ENCODE data around the gene NAE1.

DNA sequence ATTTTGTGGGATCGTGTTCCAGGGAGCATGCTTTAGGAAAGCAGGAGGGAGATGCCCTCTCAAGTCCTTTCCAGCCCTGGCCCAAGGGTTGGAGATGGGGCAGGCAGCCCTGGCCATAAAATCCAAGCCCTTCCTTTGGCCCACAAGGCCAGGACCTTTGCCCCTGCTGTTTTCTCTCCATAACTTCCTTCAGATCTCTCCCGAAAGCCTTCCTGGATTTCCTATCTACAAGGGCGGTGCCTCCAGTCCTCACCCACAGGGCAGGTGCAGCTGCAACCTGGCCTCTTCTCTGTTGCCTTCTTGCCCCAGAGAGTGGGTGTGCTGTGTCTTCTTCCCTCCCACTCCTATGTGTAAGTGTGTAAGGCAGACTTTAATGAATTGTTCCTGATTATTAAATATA is 41.1 kb upstream of the NAE1 start:
- no peak for TF ChIP-seq EZH2phosphoT487 (IDR thresholded peaks at IDR 0.05; ENCODE audit: borderline replicate concordance, low read length)
- TF ChIP-seq, protein P1, sequence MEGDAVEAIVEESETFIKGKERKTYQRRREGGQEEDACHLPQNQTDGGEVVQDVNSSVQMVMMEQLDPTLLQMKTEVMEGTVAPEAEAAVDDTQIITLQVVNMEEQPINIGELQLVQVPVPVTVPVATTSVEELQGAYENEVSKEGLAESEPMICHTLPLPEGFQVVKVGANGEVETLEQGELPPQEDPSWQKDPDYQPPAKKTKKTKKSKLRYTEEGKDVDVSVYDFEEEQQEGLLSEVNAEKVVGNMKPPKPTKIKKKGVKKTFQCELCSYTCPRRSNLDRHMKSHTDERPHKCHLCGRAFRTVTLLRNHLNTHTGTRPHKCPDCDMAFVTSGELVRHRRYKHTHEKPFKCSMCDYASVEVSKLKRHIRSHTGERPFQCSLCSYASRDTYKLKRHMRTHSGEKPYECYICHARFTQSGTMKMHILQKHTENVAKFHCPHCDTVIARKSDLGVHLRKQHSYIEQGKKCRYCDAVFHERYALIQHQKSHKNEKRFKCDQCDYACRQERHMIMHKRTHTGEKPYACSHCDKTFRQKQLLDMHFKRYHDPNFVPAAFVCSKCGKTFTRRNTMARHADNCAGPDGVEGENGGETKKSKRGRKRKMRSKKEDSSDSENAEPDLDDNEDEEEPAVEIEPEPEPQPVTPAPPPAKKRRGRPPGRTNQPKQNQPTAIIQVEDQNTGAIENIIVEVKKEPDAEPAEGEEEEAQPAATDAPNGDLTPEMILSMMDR (conservative IDR thresholded peaks at IDR 0.05; ENCODE audit: low read depth, low read length) = no peak
- no peak for TF ChIP-seq EZH2 (IDR thresholded peaks at IDR 0.05; ENCODE audit: low read length, unreplicated experiment)

All from PC-3 (cell line).